Astrocyte of the spinal cord (primary cell): Measurements from ENCODE around the gene AGAP2.

ENCODE experiments used
- DNase-seq: peaks from one replicate; pipeline ENCODE4 v3.0.0; 2011; ENCODE audit warnings: low read depth, low spot score
- H3K4me3 ChIP-seq: 2 replicates; pipeline ENCODE4 v1.5.1; 2011; ENCODE audit warnings: low read depth, mild to moderate bottlenecking, low read length, moderate library complexity
- in situ Hi-C: cut with HindIII; loops from 2 replicates; pipeline ENCODE4 v1.10.0; 2017; ENCODE audit warnings: low sequenced_read_pairs
- TF ChIP-seq, protein P1 (sequence below): IDR thresholded peaks from 2 replicates; pipeline ENCODE4 v1.5.1; 2012; ENCODE audit warnings: low read depth, mild to moderate bottlenecking, low read length, inconsistent platforms

Gene AGAP2

DNA sequence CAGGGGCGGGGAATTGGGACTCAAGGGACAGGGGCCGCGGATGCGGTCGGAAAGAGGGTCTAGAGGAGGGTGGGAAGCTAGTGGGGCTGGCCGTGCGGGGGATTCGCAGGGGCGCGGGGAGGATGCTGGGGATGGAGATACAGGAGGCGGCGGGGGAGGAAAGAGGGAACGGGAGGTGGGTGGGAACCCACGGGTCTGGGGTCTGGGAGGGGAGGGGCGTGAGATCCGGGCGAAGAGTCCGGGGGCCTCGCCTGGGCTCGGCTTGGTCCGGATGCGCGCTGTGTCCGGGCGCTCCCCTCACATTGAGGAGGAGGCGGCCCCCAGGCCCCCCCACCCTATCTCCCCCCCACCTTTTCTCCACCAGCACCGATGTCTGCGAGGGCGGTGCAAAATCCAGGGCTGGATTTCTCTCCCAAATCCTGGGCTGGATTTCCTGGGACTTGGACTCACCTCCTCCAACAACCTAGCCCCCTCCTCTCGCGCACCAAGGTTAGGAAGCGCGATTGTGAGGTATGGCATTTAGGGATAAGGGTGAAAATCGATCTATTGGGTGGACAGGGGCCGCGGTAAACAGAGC lies at the start of gene AGAP2:
TSS of gene AGAP2 (minus strand) at position 82 of the 577 bp plus-strand sequence. CDS start 496 bp downstream, outside the sequence.
- peak within 1 kb of the TSS; percentile 7 for H3K4me3 ChIP-seq
- DNase-seq, result no peak
- TF ChIP-seq, protein P1, sequence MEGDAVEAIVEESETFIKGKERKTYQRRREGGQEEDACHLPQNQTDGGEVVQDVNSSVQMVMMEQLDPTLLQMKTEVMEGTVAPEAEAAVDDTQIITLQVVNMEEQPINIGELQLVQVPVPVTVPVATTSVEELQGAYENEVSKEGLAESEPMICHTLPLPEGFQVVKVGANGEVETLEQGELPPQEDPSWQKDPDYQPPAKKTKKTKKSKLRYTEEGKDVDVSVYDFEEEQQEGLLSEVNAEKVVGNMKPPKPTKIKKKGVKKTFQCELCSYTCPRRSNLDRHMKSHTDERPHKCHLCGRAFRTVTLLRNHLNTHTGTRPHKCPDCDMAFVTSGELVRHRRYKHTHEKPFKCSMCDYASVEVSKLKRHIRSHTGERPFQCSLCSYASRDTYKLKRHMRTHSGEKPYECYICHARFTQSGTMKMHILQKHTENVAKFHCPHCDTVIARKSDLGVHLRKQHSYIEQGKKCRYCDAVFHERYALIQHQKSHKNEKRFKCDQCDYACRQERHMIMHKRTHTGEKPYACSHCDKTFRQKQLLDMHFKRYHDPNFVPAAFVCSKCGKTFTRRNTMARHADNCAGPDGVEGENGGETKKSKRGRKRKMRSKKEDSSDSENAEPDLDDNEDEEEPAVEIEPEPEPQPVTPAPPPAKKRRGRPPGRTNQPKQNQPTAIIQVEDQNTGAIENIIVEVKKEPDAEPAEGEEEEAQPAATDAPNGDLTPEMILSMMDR, result no peak
- in situ Hi-C loops, result no loop called here

DNA sequence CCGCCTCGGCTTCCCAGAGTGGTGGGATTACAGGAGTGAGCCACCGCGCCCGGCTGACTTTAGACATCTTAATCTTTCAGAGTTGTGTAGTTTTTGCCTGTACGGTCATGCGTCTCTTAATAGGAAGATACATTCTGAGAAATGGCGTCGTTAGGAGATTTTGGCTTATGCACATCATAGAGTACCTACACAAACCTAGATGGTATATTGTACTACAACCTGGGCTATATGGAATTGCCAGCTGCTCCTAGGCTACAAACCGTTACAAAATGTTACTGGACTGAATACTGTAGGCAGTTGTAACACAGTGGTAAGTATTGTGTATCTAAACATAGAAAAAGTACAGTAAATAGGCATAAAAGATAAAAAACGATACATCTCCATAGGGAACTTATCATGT lies 45.3 kb upstream of the AGAP2 start:
- DNase-seq, result no peak
- in situ Hi-C loops, result no loop called here
- H3K4me3 ChIP-seq, result no peak overlapping the region
- TF ChIP-seq, protein P1, result no peak

DNA sequence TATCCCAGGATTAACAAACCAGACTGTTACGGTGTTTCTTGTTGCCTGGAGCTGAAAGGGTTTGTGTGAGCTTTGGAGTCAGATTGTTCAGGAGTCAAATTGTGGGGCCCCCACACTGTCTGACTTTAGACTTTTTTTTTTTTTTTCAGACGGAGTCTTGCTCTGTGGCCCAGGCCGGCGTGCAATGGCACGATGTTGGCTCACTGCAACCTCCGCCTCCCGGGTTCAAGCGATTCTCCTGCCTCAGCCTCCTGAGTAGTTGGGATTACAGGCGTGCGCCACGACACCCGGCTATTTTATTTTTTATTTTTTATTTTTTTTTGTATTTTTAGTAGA lies 44.9 kb upstream of the AGAP2 start:
- H3K4me3 ChIP-seq, result peak overlapping the region; percentile 73
- TF ChIP-seq, protein P1, result no peak
- no peak for DNase-seq
- in situ Hi-C loops, result no loop called here

DNA sequence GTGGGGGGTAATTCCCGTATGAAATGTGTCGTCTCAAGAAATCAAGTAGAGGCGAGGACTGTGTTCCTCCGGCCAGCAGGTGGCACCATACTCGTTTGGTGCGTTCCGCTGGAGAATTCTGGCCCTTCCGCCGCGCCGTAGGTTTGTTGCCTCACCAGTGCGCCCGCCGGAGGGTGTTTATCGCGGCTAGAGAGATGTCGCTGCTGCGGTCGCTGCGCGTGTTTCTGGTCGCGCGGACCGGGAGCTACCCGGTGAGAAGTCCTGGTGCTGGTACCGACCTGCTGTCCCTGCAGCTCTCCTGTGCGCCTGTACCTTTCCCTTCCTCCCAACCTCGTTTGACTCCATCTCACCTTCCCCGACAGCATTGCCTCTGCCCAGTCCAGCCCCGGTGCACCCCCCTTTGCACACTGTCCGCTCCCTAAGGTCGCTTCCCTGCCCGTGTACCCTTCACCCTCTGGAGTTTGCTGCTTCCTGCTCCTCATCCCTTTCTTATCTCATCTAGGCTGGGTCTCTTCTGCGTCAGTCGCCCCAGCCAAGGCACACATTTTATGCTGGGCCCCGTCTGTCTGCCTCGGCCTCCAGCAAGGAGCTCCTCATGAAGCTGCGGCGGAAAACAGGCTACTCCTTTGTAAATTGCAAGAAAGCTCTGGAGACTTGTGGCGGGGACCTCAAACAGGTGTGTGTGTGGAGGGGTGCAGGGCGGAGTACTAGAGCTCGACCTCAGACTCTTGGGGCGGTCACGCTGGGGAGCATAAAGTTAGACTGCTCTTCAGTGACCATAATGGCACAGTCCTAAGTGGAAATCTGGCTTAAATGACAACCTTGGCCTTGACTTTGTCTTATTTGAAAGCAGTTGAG lies 44.3 kb upstream of the AGAP2 start, which contains the start of gene TSFM:
TSS of gene TSFM (plus strand) at position 180 of the 858 bp plus-strand sequence. CDS start at position 195, 15 bp downstream.
- peak within 1 kb of the TSS; percentile 73 for H3K4me3 ChIP-seq
- in situ Hi-C loops, result no loop called here
- DNase-seq, result peak; percentile 93
- TF ChIP-seq, protein P1, result peak; percentile 88

DNA sequence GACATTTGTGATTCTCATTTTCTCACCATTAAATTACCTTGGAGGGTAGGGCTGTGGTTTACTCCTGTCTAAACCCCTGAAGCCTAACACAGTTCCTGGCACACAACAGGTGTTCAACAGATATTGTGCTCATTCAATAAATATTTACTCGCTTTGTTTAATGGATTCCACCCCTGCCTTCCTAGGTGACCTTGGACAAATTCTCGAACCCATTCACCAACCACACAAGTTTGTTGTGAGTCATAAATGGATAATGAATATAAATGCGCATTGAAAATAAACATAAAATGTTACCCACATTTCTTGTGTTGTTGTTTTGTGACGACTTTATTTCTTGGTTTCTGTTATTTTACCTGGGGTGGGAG lies 43.7 kb upstream of the AGAP2 start:
- DNase-seq, result no peak
- in situ Hi-C loops, result no loop called here
- TF ChIP-seq, protein P1, result no peak
- no peak overlapping the region for H3K4me3 ChIP-seq

DNA sequence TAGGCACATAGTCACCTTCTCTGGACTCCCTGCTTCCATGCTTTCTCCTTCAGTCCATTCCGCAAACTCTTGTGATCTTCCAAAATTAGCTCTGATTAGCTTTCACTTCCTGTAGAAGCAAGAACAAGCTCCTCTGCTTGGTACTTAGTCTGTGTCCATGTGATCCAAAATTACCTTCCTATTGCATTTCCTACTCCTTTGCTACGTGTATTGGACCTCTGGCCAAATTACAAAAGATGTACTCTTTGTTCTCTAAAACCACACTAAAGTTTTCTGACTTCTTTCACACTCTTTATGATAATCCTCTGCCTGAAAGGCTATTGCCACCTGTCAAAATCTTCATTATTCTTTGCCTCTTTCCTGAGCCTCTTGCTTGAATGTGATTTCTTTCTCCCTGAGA lies 43.3 kb upstream of the AGAP2 start:
- TF ChIP-seq, protein P1, result no peak
- no peak for DNase-seq
- in situ Hi-C loops, result no loop called here
- H3K4me3 ChIP-seq, result no peak overlapping the region
